HG03354 (cell line): Measurements from ENCODE around the gene MICU1.
"Not testable (repeated sequence)": the region's sequence is repeated elsewhere in the genome, so short reads cannot be mapped to it uniquely, and the experiment has no call there.

ENCODE experiments used
- ATAC-seq: cut with Tn5 transposase; IDR thresholded peaks from one replicate; pipeline ENCODE4 v1.9.1; 2021; ENCODE audit warnings: mild to moderate bottlenecking; ENCODE audit not compliant: unreplicated experiment, poor library complexity, severe bottlenecking

The MICU1 gene

DNA sequence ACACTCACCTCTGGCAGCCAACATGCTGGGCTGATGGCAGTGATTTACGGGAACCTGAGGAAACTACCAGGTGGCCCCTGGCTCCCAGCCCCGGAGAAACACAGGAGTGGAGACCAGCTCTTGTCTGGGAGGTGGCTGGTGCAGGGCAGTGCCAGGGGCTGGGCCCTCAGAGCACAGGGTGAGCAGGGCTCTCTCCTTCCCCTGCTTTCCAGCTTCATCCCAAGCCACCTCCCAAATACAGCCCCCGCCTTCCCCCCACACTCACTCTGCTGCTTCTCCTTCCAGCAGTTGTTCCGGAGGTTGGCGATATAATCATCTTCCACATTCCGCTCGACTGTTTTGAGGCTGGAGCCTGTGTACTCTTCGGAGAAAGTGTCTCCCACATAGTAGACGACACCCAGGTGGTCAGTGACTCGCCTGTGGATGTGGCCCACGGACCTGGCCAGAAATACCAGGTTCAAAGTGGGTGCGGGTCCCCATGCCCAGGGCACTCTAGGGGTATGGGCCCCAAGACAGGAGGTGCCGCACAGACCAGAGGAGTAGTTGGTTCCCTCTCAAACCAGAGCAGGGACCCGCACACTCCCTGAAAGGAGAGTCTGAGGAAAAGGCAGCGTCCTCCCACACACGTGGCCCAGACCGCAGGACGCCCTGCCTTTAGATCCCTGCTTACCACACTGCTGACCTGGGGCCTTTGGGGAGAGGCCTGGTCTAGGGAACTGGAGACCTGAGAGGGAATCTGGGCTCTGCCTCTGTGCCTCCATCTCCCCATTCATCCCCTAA, 289.4 kb downstream of the MICU1 start:
- no peak for ATAC-seq

- peak; percentile 44 for ATAC-seq
Measured at GRCh38 chr10:72335394-72336258, 290.3 kb downstream of the MICU1 start.

DNA sequence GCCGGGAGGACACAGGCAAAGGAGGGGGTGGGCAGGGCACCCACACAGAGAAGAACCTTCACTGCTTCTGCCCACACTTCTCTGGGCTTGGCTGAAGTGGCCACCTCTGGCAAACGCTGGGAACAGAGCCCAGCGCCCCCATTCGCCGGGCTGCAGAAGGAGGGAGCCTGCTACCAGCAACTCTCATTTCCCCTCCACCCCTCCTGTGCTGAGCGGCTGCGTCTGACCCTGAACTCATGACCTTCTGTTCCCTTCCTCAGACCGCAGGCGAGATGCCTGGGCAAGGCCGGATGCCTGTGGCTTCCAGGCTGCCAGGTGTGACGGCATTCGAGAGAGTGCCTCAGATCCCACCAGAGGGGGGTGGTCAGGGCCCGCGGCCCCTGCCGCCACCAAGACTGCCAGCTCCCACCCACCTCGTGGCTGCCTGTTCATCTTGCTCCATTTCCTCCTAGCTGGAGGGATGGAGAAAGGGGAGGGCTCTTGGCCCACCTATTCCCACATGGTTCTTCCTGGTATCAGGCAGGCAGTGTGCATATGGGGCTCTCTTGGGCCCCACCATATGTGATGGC, 291.0 kb downstream of the MICU1 start:
- peak; percentile 70 for ATAC-seq

GRCh38 chr10:72334196-72334824, 291.6 kb downstream of the MICU1 start:
- no peak for ATAC-seq

DNA sequence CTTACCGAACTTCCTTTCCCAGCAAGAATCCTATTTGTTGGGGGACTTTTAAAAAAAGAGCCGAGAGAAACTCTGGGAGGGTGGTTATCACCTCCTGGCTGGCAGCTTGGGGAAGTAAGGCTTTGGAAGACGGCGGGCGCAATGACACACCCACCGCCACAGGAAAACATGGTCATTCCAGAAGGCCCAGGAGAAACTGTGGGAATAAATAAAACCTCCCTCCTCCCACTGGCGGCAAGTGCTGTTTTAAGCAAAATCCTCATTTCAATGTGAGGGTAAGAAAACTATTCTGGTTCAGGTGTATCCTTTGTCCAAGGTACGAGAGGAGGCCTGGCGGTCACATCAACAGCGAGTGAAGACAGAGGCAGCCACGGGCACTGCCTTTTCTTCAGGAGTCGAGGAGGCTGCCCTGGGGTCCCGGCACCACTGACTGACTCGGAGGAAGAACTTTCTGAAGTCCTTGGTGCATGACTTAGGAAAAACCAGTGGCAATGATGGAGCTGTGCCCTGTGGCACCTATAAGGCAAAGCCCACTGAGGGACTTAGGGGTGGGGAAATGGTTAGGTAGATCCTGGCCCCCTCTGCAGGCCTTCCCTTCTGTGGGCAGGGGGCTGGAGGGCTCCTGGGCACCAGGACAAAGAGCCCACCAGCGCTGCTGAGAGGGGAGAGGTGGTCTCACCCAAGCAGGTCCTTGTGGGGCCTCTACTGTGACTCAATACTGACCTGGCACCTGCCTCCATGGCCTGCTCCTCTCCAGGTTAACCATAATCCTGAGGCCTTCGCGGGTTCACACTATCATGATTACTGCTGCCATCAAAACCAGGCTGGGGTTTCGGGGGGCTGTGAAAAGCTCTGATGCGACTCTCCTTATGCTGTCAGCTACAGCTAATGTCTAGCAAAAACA, 292.5 kb downstream of the MICU1 start:
- ATAC-seq = no peak

DNA sequence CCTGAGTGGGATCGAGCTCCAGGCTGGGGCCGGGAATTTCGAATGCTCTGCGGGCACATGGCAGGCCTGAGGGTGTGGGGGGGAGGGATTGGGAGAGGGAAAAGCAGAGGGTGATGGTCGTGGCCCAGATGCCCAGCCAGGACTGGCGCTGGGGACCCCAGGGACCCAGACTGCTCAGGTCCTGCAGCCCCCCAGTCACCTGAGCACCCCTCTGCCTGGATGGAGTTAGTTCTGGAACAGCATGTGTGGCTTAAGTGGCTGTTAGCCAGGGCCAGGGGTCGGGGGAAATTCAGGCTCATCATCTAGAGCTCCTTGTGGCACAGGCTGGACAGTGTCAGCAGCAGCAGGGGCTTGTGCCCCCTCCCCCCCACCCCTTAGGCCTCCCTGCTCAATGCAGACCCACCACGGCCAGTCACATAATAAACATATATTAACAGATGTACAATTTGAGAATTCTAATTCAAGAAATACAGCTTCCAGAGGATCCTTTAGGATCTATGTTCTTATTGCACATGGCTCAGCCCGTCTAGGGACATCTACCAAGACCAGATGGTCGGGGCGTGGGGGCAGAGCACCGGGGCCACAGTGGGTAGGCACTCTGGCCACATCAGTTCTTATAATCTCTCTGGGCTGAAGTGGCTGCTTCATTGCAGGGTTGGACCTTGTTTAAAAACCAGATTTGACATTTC, 293.3 kb downstream of the MICU1 start:
- no peak for ATAC-seq

DNA sequence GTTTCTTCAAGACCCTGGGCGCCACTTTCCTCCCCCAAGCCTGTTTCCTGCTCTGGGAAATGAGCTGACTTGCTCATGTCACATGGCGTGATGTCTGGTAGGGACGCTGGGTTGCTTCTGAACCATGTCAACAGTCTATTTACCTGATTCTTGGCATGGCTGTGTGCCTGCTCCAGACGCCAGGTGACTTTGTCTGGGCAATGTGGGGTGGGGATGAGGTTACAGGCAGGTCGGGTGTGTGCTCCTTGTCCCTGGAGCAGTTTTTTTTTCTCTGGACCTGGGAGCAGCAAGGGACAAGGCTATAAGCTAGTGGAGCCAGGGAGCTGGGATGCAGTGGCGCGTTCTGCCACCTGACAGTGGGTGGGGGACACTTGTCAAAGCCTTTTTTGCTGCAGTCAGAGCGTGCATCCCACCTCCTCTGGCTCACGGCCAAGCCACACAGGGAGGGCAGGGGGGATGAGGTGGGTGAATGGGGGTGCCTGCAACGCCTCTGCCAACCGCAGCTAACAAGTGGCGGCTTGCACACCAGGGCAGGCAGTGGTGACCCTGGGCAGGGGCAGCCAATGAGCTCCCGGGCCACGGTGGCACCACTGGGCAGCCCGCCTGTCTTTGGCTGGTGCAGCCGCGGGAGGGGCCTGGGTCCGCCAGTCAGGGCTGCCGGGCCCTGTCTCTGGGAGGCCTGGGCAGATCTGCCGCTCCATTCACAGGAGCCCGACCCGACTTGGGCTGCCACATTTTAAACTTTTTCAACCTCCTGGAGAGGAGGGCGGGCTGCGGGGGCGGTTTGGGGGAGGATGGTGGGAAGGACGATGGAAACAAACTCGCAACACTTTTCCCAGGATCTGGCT, 294.1 kb downstream of the MICU1 start:
- ATAC-seq = peak; percentile 54

GRCh38 chr10:72330069-72330426, 295.8 kb downstream of the MICU1 start:
- ATAC-seq = no peak

- no peak for ATAC-seq
Measured at GRCh38 chr10:72329290-72330068, 296.4 kb downstream of the MICU1 start.

- no peak for ATAC-seq
Measured at GRCh38 chr10:72328829-72329204, 297.1 kb downstream of the MICU1 start.

DNA sequence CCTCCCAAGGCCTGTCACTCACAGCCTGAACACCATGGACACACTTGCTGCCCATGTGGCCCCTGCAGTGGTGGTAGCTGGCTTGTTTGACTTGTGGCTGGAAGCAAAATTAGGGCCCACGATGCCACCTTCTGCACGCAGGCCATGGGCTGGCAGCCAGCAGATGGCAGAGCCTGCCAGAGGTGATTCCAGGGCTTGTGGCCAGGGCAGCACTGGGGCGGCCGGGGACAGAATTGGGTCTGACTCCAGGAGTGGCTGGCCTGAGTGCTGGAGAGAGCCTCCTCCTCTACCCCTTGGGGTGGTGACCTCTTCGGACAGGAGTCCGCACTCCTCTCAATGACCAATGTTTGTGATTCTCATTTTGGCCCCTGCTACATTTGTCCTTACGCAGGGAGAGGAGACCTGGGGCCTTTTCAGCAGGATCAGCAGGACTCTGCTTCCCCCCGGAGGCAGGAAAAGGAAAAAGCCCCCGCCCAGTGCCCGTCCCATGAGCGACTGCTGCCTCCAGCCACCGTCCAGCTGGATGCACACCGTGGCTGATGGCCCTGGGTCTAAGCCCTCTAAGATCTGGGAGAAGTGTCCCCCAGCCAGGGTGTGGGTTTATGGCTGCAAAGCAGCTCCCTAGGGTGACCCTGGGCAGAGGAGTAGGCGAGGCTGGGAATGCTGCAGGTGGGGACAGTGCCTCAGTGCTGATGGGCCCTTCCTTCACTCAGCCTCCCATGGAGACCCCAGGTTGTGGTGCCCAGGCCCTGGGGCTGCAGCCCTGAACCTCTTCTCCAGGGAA, 297.6 kb downstream of the MICU1 start:
- ATAC-seq = no peak

DNA sequence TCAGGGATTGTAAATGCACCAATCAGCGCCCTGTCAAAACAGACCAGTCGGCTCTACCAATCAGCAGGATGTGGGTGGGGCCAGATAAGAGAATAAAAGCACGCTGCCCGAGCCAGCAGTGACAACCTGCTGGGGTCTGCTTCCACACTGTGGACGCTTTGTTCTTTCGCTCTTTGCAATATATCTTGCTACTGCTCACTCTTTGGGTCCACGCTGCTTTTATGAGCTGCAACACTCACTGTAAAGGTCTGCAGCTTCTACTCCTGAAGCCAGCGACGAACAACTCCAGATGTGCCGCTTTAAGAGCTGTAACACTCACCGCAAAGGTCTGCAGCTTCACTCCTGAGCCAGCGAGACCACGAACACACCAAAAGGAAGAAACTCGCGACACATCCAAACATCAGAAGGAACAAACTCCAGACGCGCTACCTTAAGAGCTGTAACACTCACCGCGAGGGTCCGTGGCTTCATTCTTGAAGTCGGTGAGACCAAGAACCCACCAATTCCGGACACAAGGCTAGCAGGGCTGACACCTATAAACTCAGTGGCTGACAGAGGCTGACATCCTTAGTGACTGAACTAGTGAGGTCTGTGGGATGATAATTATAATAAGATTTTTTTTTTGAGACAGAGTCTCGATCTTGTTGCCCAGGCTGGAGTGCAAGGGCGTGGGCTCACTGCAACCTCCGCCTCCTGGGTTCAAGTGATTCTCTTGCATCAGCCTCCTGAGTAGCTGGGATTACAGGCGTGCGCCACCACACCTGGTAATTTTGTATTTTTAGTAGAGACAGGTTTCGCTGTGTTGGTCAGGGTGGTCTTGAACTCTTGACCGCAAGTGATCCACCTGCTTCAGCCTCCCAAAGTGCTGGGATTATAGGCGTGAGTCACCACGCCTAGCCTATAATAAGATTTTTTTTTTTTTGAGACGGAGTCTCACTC, 298.9 kb downstream of the MICU1 start:
- not testable (repeated sequence) for ATAC-seq

DNA sequence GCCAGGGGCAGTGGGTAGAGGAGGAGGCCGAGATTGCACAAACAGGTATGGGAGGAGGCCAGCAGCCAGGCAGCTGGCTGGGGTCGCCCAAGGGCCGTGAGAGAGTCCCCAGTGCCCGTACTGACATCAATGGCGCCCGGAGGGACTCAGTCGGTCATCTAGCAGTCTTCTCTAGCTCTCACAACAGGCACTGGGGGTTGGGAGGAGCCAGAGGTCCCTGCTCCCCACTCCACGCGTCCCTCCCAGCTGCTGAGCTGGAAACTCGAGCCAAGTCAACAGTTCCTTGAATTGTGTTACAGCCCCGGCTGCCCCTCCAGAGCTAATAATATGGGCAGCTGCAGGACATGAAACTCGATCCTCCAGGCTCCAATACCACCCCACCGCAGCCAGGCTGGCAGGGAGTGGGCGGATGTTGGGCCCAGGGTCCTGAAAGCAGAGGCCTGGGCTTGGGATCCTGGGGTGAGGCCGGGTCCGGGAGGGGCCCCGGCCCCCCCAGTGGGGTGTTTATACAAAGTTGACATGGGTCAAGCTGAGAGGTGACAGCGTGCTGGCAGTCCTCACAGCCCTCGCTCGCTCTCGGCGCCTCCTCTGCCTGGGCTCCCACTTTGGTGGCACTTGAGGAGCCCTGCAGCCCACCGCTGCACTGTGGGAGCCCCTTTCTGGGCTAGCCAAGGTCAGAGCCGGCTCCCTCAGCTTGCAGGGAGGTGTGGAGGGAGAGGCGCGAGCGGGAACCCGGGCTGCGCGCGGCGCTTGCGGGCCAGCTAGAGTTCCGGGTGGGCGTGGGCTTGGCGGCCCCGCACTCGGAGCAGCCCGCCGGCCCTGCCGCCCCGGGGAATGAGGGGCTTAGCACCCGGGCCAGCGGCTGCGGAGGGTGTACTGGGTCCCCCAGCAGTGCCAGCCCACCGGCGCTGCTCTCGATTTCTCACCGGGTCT, 300.4 kb downstream of the MICU1 start:
- not testable (repeated sequence) for ATAC-seq

- ATAC-seq = no peak
Measured at GRCh38 chr10:72323771-72324191, 302.1 kb downstream of the MICU1 start.
